OCI-LY1 (cell line): ENCODE results near the gene PIAS4.
"Not testable (repeated sequence)": the region's sequence is repeated elsewhere in the genome, so short reads cannot be mapped to it uniquely, and the experiment has no call there.

ENCODE experiments used
- H2AFZ ChIP-seq: fragments of 200-600 bp; sonication (generic), shearing (Covaris generic); 2 replicates; pipeline ENCODE4 v1.6.0; 2014; ENCODE audit warnings: antibody characterized with exemption, mild to moderate bottlenecking, low read length
- H3F3A ChIP-seq: fragments of 200-600 bp; sonication (generic), shearing (Covaris generic); 2 replicates; pipeline ENCODE4 v1.6.0; 2014; ENCODE audit warnings: mild to moderate bottlenecking, antibody characterized with exemption, low read length, moderate library complexity; ENCODE audit not compliant: insufficient read depth
- H3K27ac ChIP-seq: fragments of 200-600 bp; sonication (generic); 2 replicates; pipeline ENCODE4 v1.5.1; 2014; ENCODE audit warnings: low read length, mixed run types, mild to moderate bottlenecking, low read depth; ENCODE audit not compliant: poor library complexity, severe bottlenecking
- H3K27me3 ChIP-seq: fragments of 200-600 bp; sonication (generic); 2 replicates; pipeline ENCODE4 v1.6.0; 2014; ENCODE audit warnings: antibody characterized with exemption, mild to moderate bottlenecking, low read length, moderate library complexity; ENCODE audit not compliant: insufficient read depth
- H3K36me3 ChIP-seq: fragments of 200-600 bp; sonication (generic); 2 replicates; pipeline ENCODE4 v1.6.1; 2014; ENCODE audit warnings: mild to moderate bottlenecking, antibody characterized with exemption, low read length, moderate library complexity, mixed read lengths; ENCODE audit not compliant: insufficient read depth
- H3K4me1 ChIP-seq: fragments of 200-600 bp; sonication (generic); 2 replicates; pipeline ENCODE4 v1.5.1; 2014; ENCODE audit warnings: mild to moderate bottlenecking, low read length, moderate library complexity; ENCODE audit not compliant: insufficient read depth, severe bottlenecking
- H3K4me2 ChIP-seq: fragments of 200-600 bp; sonication (generic), shearing (Covaris generic); 2 replicates; pipeline ENCODE4 v1.6.1; 2014; ENCODE audit warnings: low read length
- H3K4me3 ChIP-seq: fragments of 200-600 bp; sonication (generic); 2 replicates; pipeline ENCODE4 v1.5.1; 2014; ENCODE audit warnings: low read length, low read depth, mild to moderate bottlenecking, mixed read lengths; ENCODE audit not compliant: poor library complexity, severe bottlenecking
- H3K79me2 ChIP-seq: fragments of 200-600 bp; shearing (Covaris generic); 2 replicates; pipeline ENCODE4 v1.6.1; 2016; ENCODE audit warnings: mixed run types, low read length, mixed read lengths; ENCODE audit not compliant: insufficient read depth
- H3K9ac ChIP-seq: fragments of 200-600 bp; sonication (generic), shearing (Covaris generic); 2 replicates; pipeline ENCODE4 v1.6.1; 2014; ENCODE audit warnings: mild to moderate bottlenecking, low read length, mixed read lengths
- H3K9me2 ChIP-seq: fragments of 200-600 bp; sonication (generic), shearing (Covaris generic); 2 replicates; pipeline ENCODE4 v1.6.1; 2014; ENCODE audit warnings: low read depth, mild to moderate bottlenecking, low read length, mixed read lengths
- H3K9me3 ChIP-seq: fragments of 200-600 bp; shearing (Covaris generic); 2 replicates; pipeline ENCODE4 v1.6.1; 2014; ENCODE audit warnings: low read length, mixed read lengths
- H4K20me1 ChIP-seq: fragments of 200-600 bp; sonication (generic), shearing (Covaris generic); 2 replicates; pipeline ENCODE4 v1.6.0; 2016; ENCODE audit warnings: mild to moderate bottlenecking, low read length; ENCODE audit not compliant: insufficient read depth
- EZH2 ChIP-seq: fragments of 200-600 bp; sonication (generic), shearing (Covaris generic); IDR thresholded peaks from 2 replicates; pipeline ENCODE4 v1.8.0; 2017; ENCODE audit warnings: borderline replicate concordance, mixed run types, mild to moderate bottlenecking, antibody characterized with exemption, low read length, moderate library complexity, mixed read lengths
- TF ChIP-seq, protein P1 (sequence below): fragments of 200-600 bp; sonication (generic), shearing (Covaris generic); IDR thresholded peaks from 2 replicates; pipeline ENCODE4 v1.5.1; 2017; ENCODE audit warnings: mild to moderate bottlenecking, antibody characterized with exemption, low read length, moderate library complexity, mixed read lengths

Gene PIAS4

GRCh38 chr19:3966051-3967017, 41.2 kb upstream of the PIAS4 start:
- Histone ChIP-seq H4K20me1 (no peaks in the 10 kb centered on the region), H3K9ac (no peak overlapping the region)

GRCh38 chr19:3967983-3968382, 39.6 kb upstream of the PIAS4 start:
- H3K4me2 ChIP-seq, H3K27ac ChIP-seq, H3K9me2 ChIP-seq, H3K27me3 ChIP-seq, H4K20me1 ChIP-seq, H3K79me2 ChIP-seq, H3F3A ChIP-seq, H3K9me3 ChIP-seq, H3K9ac ChIP-seq, H2AFZ ChIP-seq, H3K4me3 ChIP-seq: not testable (repeated sequence)
- peaks cover 50% of the 10 kb centered on the region for H3K36me3 ChIP-seq
- peaks cover 16% of the 10 kb centered on the region for H3K4me1 ChIP-seq

More at GRCh38 chr19:3966051-3967017, 41.2 kb upstream of the PIAS4 start:
- no peak overlapping the region for H3K4me2 ChIP-seq
- H3K4me1 ChIP-seq, result peaks cover 13% of the 10 kb centered on the region
- no peaks in the 10 kb centered on the region for H3K27me3 ChIP-seq
- H3K9me3 ChIP-seq, result no peaks in the 10 kb centered on the region
- H3K36me3 ChIP-seq, result peaks cover 53% of the 10 kb centered on the region
- no peak overlapping the region for H3K4me3 ChIP-seq
- no peak overlapping the region for H2AFZ ChIP-seq
- no peak overlapping the region for H3K27ac ChIP-seq
- TF ChIP-seq, protein P1, sequence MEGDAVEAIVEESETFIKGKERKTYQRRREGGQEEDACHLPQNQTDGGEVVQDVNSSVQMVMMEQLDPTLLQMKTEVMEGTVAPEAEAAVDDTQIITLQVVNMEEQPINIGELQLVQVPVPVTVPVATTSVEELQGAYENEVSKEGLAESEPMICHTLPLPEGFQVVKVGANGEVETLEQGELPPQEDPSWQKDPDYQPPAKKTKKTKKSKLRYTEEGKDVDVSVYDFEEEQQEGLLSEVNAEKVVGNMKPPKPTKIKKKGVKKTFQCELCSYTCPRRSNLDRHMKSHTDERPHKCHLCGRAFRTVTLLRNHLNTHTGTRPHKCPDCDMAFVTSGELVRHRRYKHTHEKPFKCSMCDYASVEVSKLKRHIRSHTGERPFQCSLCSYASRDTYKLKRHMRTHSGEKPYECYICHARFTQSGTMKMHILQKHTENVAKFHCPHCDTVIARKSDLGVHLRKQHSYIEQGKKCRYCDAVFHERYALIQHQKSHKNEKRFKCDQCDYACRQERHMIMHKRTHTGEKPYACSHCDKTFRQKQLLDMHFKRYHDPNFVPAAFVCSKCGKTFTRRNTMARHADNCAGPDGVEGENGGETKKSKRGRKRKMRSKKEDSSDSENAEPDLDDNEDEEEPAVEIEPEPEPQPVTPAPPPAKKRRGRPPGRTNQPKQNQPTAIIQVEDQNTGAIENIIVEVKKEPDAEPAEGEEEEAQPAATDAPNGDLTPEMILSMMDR, result no peak
- TF ChIP-seq EZH2, result no peak
- peaks cover 6% of the 10 kb centered on the region for H3K79me2 ChIP-seq
- no peaks in the 10 kb centered on the region for H3F3A ChIP-seq
- no peaks in the 10 kb centered on the region for H3K9me2 ChIP-seq

- no peak for TF ChIP-seq EZH2
- TF ChIP-seq, protein P1, result no peak
- no peak overlapping the region for H3K27ac ChIP-seq
- H3K36me3 ChIP-seq, result peaks cover 42% of the 10 kb centered on the region
- H3K9me2 ChIP-seq, result no peaks in the 10 kb centered on the region
- H3K4me1 ChIP-seq, result peaks cover 16% of the 10 kb centered on the region
- H3K79me2 ChIP-seq, result peaks cover 6% of the 10 kb centered on the region
- no peaks in the 10 kb centered on the region for H3K9me3 ChIP-seq
- no peak overlapping the region for H3K9ac ChIP-seq
- no peak overlapping the region for H2AFZ ChIP-seq
- H4K20me1 ChIP-seq, result no peaks in the 10 kb centered on the region
- H3K4me2 ChIP-seq, result no peak overlapping the region
- no peaks in the 10 kb centered on the region for H3K27me3 ChIP-seq
- peak overlapping the region; percentile 91 for H3K4me3 ChIP-seq
- H3F3A ChIP-seq, result no peaks in the 10 kb centered on the region; the same call in 1 of the 2 replicates
These were observed 38.7 kb upstream of the PIAS4 start for GRCh38 chr19:3968556-3969434.
